SK-N-MC (cell line): Measurements from ENCODE around the gene KIF22.

Experiments
- EZH2 ChIP-seq: fragments of 200-600 bp; sonication (generic); IDR thresholded peaks from one replicate; pipeline ENCODE4 v1.6.1; 2017; ENCODE audit warnings: antibody characterized with exemption
- POLR2AphosphoS5 ChIP-seq: IDR thresholded peaks from 2 replicates; pipeline ENCODE4 v1.6.1; 2012; ENCODE audit warnings: mild to moderate bottlenecking, low read depth, low read length, borderline replicate concordance

DNA sequence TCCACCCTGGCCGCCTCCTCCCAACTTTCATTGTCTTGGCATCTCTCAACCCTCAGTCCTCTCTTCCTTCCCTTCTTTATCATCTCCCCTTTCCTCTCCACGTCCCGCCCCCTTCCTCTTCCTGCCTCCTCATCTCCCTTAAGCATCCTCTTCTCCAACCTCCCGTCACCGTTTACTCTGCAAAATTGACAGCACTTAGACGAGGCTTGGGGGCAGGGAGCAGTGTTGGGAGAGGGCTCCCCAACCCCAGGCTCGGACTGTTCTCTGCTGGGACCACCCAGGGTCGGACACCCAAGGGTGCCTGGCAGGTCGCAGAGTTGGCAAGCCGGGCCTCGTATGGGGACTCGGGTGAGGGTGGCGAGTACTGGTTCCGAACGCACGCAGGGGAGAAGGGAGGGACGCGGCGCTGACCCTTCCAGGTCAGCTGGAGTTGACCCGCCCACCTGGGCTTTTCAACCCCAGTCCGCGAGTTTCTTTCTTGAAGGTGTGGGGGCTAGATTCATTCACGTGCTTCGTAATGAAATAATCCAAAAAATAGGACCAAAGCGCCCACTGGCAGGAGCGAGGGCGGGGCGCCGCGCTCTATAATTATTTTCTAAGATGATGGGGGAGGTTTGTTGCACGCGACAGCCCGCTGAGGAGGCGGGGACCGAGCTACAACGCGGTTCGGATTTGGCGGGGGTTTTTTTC is 24.6 kb downstream of the KIF22 start:
- TF ChIP-seq POLR2AphosphoS5 = no peak
- no peak for TF ChIP-seq EZH2
